HEK293T (cell line): ENCODE results near the gene USP32.

Experiments
- BHLHE40 ChIP-seq: fragments of 450-650 bp; IDR thresholded peaks from 2 replicates; pipeline ENCODE4 v1.6.1; 2016; ENCODE audit warnings: mild to moderate bottlenecking, moderate library complexity, borderline replicate concordance
- FOXK2 ChIP-seq: fragments of 450-650 bp; IDR thresholded peaks from 2 replicates; pipeline ENCODE4 v1.6.1; 2016; ENCODE audit warnings: mild to moderate bottlenecking
- FOXM1 ChIP-seq: fragments of 450-650 bp; IDR thresholded peaks from 2 replicates; pipeline ENCODE4 v1.6.1; 2017; ENCODE audit warnings: mild to moderate bottlenecking, borderline replicate concordance
- HDGF ChIP-seq: fragments of 450-650 bp; IDR thresholded peaks from 2 replicates; pipeline ENCODE4 v1.6.1; 2017; ENCODE audit warnings: antibody characterized with exemption, borderline replicate concordance
- LEF1 ChIP-seq: fragments of 450-650 bp; IDR thresholded peaks from 2 replicates; pipeline ENCODE4 v1.6.1; 2017; ENCODE audit warnings: mild to moderate bottlenecking, borderline replicate concordance
- NFRKB ChIP-seq: fragments of 450-650 bp; IDR thresholded peaks from 2 replicates; pipeline ENCODE4 v1.6.1; 2016; ENCODE audit warnings: mild to moderate bottlenecking, moderate library complexity
- SP1 ChIP-seq: fragments of 450-650 bp; IDR thresholded peaks from 2 replicates; pipeline ENCODE4 v1.6.1; 2017
- SUZ12 ChIP-seq: fragments of 450-650 bp; IDR thresholded peaks from 2 replicates; pipeline ENCODE4 v1.6.1; 2016; ENCODE audit warnings: mild to moderate bottlenecking
- ZNF384 ChIP-seq: fragments of 450-650 bp; IDR thresholded peaks from 2 replicates; pipeline ENCODE4 v1.6.1; 2016
- TF ChIP-seq, protein P1 (sequence below): fragments of 450-650 bp; IDR thresholded peaks from 2 replicates; pipeline ENCODE4 v1.6.1; 2016

DNA sequence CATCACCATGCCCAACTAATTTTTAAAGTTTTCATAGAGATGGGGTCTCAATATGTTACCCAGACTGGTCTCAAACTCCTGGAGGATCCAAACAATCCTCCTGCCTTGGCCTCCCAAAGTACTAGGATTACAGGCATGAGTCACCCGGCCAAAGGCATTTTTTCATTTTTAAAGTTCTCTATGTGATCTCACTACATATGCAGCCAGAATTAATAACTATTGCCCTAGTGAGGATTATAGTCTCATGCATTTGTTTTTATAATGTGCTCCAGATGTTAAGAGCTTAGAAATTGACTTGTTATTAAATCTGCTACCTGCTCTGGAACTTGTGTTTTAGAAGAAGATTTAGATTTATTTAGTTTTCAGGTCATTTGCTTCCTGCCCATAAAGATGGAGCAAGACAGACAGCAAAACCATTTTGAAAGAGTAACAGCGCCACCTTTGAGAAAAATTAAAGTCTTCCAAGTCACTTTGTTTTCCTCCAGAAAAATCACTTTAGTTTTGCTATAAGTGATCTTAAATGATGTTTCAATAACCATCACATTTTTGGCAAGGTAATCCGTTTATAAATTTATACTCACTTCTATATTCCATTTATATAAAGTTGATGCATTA, 162.6 kb downstream of the USP32 start:
- TF ChIP-seq BHLHE40, result no peak
- TF ChIP-seq, protein P1, sequence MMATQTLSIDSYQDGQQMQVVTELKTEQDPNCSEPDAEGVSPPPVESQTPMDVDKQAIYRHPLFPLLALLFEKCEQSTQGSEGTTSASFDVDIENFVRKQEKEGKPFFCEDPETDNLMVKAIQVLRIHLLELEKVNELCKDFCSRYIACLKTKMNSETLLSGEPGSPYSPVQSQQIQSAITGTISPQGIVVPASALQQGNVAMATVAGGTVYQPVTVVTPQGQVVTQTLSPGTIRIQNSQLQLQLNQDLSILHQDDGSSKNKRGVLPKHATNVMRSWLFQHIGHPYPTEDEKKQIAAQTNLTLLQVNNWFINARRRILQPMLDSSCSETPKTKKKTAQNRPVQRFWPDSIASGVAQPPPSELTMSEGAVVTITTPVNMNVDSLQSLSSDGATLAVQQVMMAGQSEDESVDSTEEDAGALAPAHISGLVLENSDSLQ, result no peak
- TF ChIP-seq HDGF, result no peak
- TF ChIP-seq FOXK2, result no peak
- TF ChIP-seq FOXM1, result no peak
- no peak for TF ChIP-seq ZNF384
- no peak for TF ChIP-seq NFRKB
- TF ChIP-seq SUZ12, result no peak
- no peak for TF ChIP-seq SP1
- TF ChIP-seq LEF1, result no peak
